WTC11 (cell line): Measurements from ENCODE around the gene GJA3. TPM values are rescaled to one million over a fixed set of nuclear protein-coding genes. Genes with fewer than 3 reads are reported as not detected.
A peak's percentile ranks its signal among the peaks of the same experiment; 100 is the strongest.

Experiments
- ATAC-seq: fragments of 200-7000 bp; cut with Tn5 transposase; 2 replicates; pipeline ENCODE4 v1.10.0; 2021; ENCODE audit warnings: mild to moderate bottlenecking, moderate library complexity
- CTCF ChIA-PET: fragments of 300-600 bp; sonication (Branson Sonifier 250); formaldehyde crosslinking; loops from one replicate; lab custom pipeline; 2021; ENCODE audit warnings: antibody characterized with exemption; lab: Charles Lee
- POLR2A ChIA-PET: fragments of 350-600 bp; sonication (Branson Sonifier 250); formaldehyde crosslinking; loops from one replicate; lab custom pipeline; 2021; ENCODE audit warnings: antibody characterized with exemption; lab: Charles Lee
- DNase-seq: peaks from one replicate; pipeline ENCODE4 v3.0.0; 2021; ENCODE audit warnings: low spot score
- H3K27ac Mint-ChIP-seq: 2 replicates; pipeline ENCODE4 v1.8.0; 2021; ENCODE audit warnings: mixed read lengths
- H3K27me3 Mint-ChIP-seq: 2 replicates; pipeline ENCODE4 v1.8.0; 2021; ENCODE audit warnings: low read depth, mild to moderate bottlenecking, moderate library complexity, mixed read lengths
- H3K36me3 Mint-ChIP-seq: 2 replicates; pipeline ENCODE4 v1.8.0; 2021; ENCODE audit warnings: mixed read lengths
- H3K4me1 Mint-ChIP-seq: 2 replicates; pipeline ENCODE4 v1.8.0; 2022; ENCODE audit warnings: mixed read lengths
- H3K4me3 Mint-ChIP-seq: 2 replicates; pipeline ENCODE4 v1.8.0; 2021; ENCODE audit warnings: mild to moderate bottlenecking, moderate library complexity, mixed read lengths
- H3K9me3 Mint-ChIP-seq: 2 replicates; pipeline ENCODE4 v1.8.0; 2021; ENCODE audit warnings: mixed read lengths
- CBFB ChIP-seq: sonication (generic); formaldehyde crosslinking; IDR thresholded peaks from 2 replicates; pipeline ENCODE4 v1.8.1; 2022; ENCODE audit warnings: mild to moderate bottlenecking, low read depth, missing genetic modification reagents
- E2F4 ChIP-seq: sonication (generic); formaldehyde crosslinking; IDR thresholded peaks from 2 replicates; pipeline ENCODE4 v1.8.1; 2022; ENCODE audit warnings: low read depth, mild to moderate bottlenecking, moderate library complexity, missing genetic modification reagents, borderline replicate concordance
- E2F5 ChIP-seq: sonication (generic); formaldehyde crosslinking; IDR thresholded peaks from 2 replicates; pipeline ENCODE4 v1.8.1; 2022; ENCODE audit warnings: mild to moderate bottlenecking, moderate library complexity, missing genetic modification reagents
- ELF4 ChIP-seq: sonication (generic); formaldehyde crosslinking; IDR thresholded peaks from 2 replicates; pipeline ENCODE4 v1.8.1; 2022; ENCODE audit warnings: low read depth, mild to moderate bottlenecking, moderate library complexity, missing genetic modification reagents
- EMX1 ChIP-seq: fragments of 250-450 bp; sonication (Bioruptor Pico); IDR thresholded peaks from 2 replicates; pipeline ENCODE4 v1.8.0; 2021; ENCODE audit warnings: mild to moderate bottlenecking
- ESRRA ChIP-seq: sonication (generic); formaldehyde crosslinking; IDR thresholded peaks from 2 replicates; pipeline ENCODE4 v1.8.1; 2022; ENCODE audit warnings: mild to moderate bottlenecking, missing genetic modification reagents, borderline replicate concordance
- GTF2I ChIP-seq: fragments of 250-450 bp; sonication (Bioruptor Pico); conservative IDR thresholded peaks from 2 replicates; pipeline ENCODE4 v1.4.0; 2021; ENCODE audit warnings: mild to moderate bottlenecking
- JAZF1 ChIP-seq: fragments of 250-450 bp; sonication (Bioruptor Pico); IDR thresholded peaks from 2 replicates; pipeline ENCODE4 v1.9.0; 2021; ENCODE audit warnings: moderate library complexity, mild to moderate bottlenecking, inconsistent platforms
- PRRX2 ChIP-seq: fragments of 250-450 bp; sonication (Bioruptor Pico); IDR thresholded peaks from 2 replicates; pipeline ENCODE4 v1.8.0; 2021; ENCODE audit warnings: mild to moderate bottlenecking
- SMAD3 ChIP-seq: sonication (generic); formaldehyde crosslinking; IDR thresholded peaks from 2 replicates; pipeline ENCODE4 v1.8.0; 2022; ENCODE audit warnings: missing genetic modification reagents, mild to moderate bottlenecking, borderline replicate concordance
- TP53 ChIP-seq: sonication (generic); formaldehyde crosslinking; IDR thresholded peaks from 2 replicates; pipeline ENCODE4 v1.8.1; 2023; ENCODE audit warnings: mild to moderate bottlenecking, missing genetic modification reagents
- USF2 ChIP-seq: sonication (generic); formaldehyde crosslinking; IDR thresholded peaks from 2 replicates; pipeline ENCODE4 v1.8.1; 2023; ENCODE audit warnings: mild to moderate bottlenecking, missing genetic modification reagents, moderate library complexity
- ZNF232 ChIP-seq: sonication (generic); formaldehyde crosslinking; IDR thresholded peaks from 2 replicates; pipeline ENCODE4 v1.8.0; 2022; ENCODE audit warnings: mild to moderate bottlenecking, missing genetic modification reagents
- ZNF263 ChIP-seq: sonication (generic); formaldehyde crosslinking; IDR thresholded peaks from 2 replicates; pipeline ENCODE4 v1.8.1; 2022; ENCODE audit warnings: low read depth, mild to moderate bottlenecking, moderate library complexity, missing genetic modification reagents
- ZNF671 ChIP-seq: fragments of 250-450 bp; sonication (Bioruptor Pico); IDR thresholded peaks from 2 replicates; pipeline ENCODE4 v1.8.0; 2021; ENCODE audit warnings: mild to moderate bottlenecking
- total RNA-seq: library from RNA; stranded (reverse); gene quantifications from 3 replicates; pipeline ENCODE4 v1.2.3, GENCODE V29; 2021
- TF ChIP-seq, protein P1 (sequence below): sonication (generic); formaldehyde crosslinking; IDR thresholded peaks from 2 replicates; pipeline ENCODE4 v1.8.1; 2022; ENCODE audit warnings: low read depth, missing genetic modification reagents, borderline replicate concordance
- TF ChIP-seq, protein P2 (sequence below): sonication (generic); formaldehyde crosslinking; IDR thresholded peaks from 2 replicates; pipeline ENCODE4 v1.8.0; 2023; ENCODE audit warnings: missing genetic modification reagents, mild to moderate bottlenecking, borderline replicate concordance
- TF ChIP-seq, protein P3 (sequence below): sonication (generic); formaldehyde crosslinking; IDR thresholded peaks from 2 replicates; pipeline ENCODE4 v1.8.1; 2022; ENCODE audit warnings: mild to moderate bottlenecking, missing genetic modification reagents, moderate library complexity, borderline replicate concordance

The GJA3 gene
- total RNA-seq, 1 experiment from 2014 or later, result 0.48 TPM

DNA sequence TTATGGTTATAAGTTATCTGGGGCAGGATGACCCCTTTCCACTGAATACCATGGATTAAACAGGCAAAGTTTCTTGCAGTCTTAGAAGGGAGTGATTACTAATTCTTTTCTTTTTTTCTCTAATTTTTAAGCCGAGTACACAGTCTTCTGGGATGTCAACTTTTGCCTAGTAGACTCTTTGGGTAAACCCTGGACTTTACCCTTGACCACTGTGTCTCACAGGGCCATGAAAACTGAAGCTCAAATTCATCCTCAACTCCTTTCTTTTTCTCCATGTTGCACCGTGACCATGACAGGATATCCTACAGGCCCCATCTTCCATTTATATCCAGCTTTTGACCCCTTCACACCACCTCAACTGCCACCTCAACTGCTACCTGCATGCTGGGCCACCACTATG is 51.8 kb downstream of the GJA3 start (continued):
- TF ChIP-seq, protein P1, sequence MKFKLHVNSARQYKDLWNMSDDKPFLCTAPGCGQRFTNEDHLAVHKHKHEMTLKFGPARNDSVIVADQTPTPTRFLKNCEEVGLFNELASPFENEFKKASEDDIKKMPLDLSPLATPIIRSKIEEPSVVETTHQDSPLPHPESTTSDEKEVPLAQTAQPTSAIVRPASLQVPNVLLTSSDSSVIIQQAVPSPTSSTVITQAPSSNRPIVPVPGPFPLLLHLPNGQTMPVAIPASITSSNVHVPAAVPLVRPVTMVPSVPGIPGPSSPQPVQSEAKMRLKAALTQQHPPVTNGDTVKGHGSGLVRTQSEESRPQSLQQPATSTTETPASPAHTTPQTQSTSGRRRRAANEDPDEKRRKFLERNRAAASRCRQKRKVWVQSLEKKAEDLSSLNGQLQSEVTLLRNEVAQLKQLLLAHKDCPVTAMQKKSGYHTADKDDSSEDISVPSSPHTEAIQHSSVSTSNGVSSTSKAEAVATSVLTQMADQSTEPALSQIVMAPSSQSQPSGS (CRISPR knock-in tag), result no peak
- TF ChIP-seq ELF4, result no peak
- no peak for TF ChIP-seq ZNF671
- TF ChIP-seq SMAD3 (CRISPR knock-in tag), result no peak
- no peak for TF ChIP-seq JAZF1 (CRISPR knock-in tag)

DNA sequence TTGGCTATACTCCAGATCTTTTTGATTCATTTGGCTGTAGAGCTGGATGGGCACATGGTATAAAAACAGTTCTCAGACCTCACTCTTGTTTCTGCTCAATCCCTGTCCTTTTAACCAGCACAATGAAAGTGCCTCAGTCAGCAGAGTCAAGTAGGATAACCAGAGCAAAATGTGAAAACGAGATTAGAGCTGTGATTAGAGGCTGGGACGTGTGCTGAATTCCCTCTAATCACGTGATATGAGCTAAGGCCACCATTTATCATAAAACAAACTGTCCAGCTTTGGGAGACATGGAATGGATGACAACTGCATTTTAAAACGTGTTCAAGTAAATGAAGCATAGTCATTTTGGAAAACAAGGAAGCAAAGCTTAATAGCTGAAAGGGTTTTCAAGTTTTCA is 54.1 kb downstream of the GJA3 start:
- CTCF ChIA-PET, result interaction anchor here (0.6 to 4.0 kb wide), 4 partner anchors 10 to 92 kb away, joined by 3 to 12 read pairs (median 6); no protein-coding TSS in a partner anchor
- Mint-ChIP-seq H3K9me3 (no peaks in the 10 kb centered on the region), H3K36me3 (no peaks in the 10 kb centered on the region), H3K27me3 (peaks cover 4% of the 10 kb centered on the region; the same call in 1 of the 2 replicates), H3K4me3 (peak overlapping the region; percentile 9), H3K27ac (no peak overlapping the region), H3K4me1 (peaks cover 18% of the 10 kb centered on the region)
- ATAC-seq, result no peak
- TF ChIP-seq E2F4 (CRISPR knock-in tag) (no peak), TP53 (CRISPR knock-in tag) (no peak), CBFB (no peak), ZNF232 (CRISPR knock-in tag) (no peak), ELF4 (no peak), ESRRA (CRISPR knock-in tag) (no peak)
- TF ChIP-seq, protein P1 (CRISPR knock-in tag), result no peak
- TF ChIP-seq, protein P2, sequence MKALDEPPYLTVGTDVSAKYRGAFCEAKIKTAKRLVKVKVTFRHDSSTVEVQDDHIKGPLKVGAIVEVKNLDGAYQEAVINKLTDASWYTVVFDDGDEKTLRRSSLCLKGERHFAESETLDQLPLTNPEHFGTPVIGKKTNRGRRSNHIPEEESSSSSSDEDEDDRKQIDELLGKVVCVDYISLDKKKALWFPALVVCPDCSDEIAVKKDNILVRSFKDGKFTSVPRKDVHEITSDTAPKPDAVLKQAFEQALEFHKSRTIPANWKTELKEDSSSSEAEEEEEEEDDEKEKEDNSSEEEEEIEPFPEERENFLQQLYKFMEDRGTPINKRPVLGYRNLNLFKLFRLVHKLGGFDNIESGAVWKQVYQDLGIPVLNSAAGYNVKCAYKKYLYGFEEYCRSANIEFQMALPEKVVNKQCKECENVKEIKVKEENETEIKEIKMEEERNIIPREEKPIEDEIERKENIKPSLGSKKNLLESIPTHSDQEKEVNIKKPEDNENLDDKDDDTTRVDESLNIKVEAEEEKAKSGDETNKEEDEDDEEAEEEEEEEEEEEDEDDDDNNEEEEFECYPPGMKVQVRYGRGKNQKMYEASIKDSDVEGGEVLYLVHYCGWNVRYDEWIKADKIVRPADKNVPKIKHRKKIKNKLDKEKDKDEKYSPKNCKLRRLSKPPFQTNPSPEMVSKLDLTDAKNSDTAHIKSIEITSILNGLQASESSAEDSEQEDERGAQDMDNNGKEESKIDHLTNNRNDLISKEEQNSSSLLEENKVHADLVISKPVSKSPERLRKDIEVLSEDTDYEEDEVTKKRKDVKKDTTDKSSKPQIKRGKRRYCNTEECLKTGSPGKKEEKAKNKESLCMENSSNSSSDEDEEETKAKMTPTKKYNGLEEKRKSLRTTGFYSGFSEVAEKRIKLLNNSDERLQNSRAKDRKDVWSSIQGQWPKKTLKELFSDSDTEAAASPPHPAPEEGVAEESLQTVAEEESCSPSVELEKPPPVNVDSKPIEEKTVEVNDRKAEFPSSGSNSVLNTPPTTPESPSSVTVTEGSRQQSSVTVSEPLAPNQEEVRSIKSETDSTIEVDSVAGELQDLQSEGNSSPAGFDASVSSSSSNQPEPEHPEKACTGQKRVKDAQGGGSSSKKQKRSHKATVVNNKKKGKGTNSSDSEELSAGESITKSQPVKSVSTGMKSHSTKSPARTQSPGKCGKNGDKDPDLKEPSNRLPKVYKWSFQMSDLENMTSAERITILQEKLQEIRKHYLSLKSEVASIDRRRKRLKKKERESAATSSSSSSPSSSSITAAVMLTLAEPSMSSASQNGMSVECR (CRISPR knock-in tag), result no peak
- POLR2A ChIA-PET, result no interaction called here
- DNase-seq, result no peak

GRCh38 chr13:20105161-20105689 is 55.6 kb downstream of the GJA3 start:
- Mint-ChIP-seq H3K9me3 (no peaks in the 10 kb centered on the region), H3K4me1 (peaks cover 25% of the 10 kb centered on the region), H3K4me3 (no peak overlapping the region), H3K27ac (no peak overlapping the region), H3K27me3 (peaks cover 4% of the 10 kb centered on the region; the same call in 1 of the 2 replicates), H3K36me3 (no peaks in the 10 kb centered on the region)
- CTCF ChIA-PET, result interaction anchor here (4.0 kb wide), 1 partner anchor 22 kb away, joined by 12 read pairs; no protein-coding TSS in a partner anchor
- no peak for ATAC-seq
- no peak for DNase-seq
- POLR2A ChIA-PET, result no interaction called here
- no peak for TF ChIP-seq E2F5 (CRISPR knock-in tag)
- TF ChIP-seq EMX1 (CRISPR knock-in tag), result no peak
- TF ChIP-seq GTF2I, result no peak
- TF ChIP-seq ZNF263, result no peak
- no peak for TF ChIP-seq USF2 (CRISPR knock-in tag)
- no peak for TF ChIP-seq PRRX2
- TF ChIP-seq, protein P3, sequence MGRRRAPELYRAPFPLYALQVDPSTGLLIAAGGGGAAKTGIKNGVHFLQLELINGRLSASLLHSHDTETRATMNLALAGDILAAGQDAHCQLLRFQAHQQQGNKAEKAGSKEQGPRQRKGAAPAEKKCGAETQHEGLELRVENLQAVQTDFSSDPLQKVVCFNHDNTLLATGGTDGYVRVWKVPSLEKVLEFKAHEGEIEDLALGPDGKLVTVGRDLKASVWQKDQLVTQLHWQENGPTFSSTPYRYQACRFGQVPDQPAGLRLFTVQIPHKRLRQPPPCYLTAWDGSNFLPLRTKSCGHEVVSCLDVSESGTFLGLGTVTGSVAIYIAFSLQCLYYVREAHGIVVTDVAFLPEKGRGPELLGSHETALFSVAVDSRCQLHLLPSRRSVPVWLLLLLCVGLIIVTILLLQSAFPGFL (CRISPR knock-in tag), result no peak
